22Rv1 (cell line): ENCODE results near the gene STX11.

ENCODE experiments used
- CTCF ChIP-seq: fragments of 450-650 bp; IDR thresholded peaks from 2 replicates; pipeline ENCODE4 v1.5.1; 2017; ENCODE audit warnings: mild to moderate bottlenecking
- ZFX ChIP-seq: fragments of 450-650 bp; IDR thresholded peaks from 2 replicates; pipeline ENCODE4 v1.6.1; 2017; ENCODE audit warnings: antibody characterized with exemption, borderline replicate concordance

GRCh38 chr6:144134737-144135136 lies 15.6 kb upstream of the STX11 start:
- TF ChIP-seq CTCF (no peak), ZFX (no peak)
